ENCODE results near the gene FOXK1.

The FOXK1 gene

GRCh38 chr7:4737300-4737699 is 55.2 kb downstream of the FOXK1 start:
- Histone ChIP-seq H2AFZ (ENCODE audit: low read depth, low read length) (no peak overlapping the region), H3K4me2 (ENCODE audit: low read length) (no peak overlapping the region), H3K27ac (ENCODE audit: low read length) (no peak overlapping the region), H4K20me1 (ENCODE audit: insufficient read depth, low read length) (peaks cover 3% of the 10 kb centered on the region; the same call in 1 of the 2 replicates), H3K4me3 (ENCODE audit: low read length) (no peak overlapping the region), H3K4me1 (ENCODE audit: low read length) (no peaks in the 10 kb centered on the region), H3K9me3 (ENCODE audit: insufficient read depth, low read length) (no peaks in the 10 kb centered on the region), H3K79me2 (ENCODE audit: low read length) (peaks cover 48% of the 10 kb centered on the region), H3K9ac (ENCODE audit: low read length) (no peak overlapping the region), H3K36me3 (replicated peaks; ENCODE audit: low read depth, low read length) (no peaks in the 10 kb centered on the region), H3K27me3 (ENCODE audit: low read depth, low read length) (no peaks in the 10 kb centered on the region)
- TF ChIP-seq CTCF (IDR thresholded peaks at IDR 0.05; ENCODE audit: low read depth, low read length) (no peak), EZH2phosphoT487 (IDR thresholded peaks at IDR 0.05; ENCODE audit: low read depth) (no peak)

GRCh38 chr7:4738711-4739527 is 56.8 kb downstream of the FOXK1 start:
- H3K4me3 ChIP-seq (ENCODE audit: low read length): no peak overlapping the region
- H3K9ac ChIP-seq (ENCODE audit: low read length): no peak overlapping the region
- no peak for TF ChIP-seq EZH2phosphoT487 (IDR thresholded peaks at IDR 0.05; ENCODE audit: low read depth)
- TF ChIP-seq CTCF (IDR thresholded peaks at IDR 0.05; ENCODE audit: low read depth, low read length): no peak
- H3K4me2 ChIP-seq (ENCODE audit: low read length): no peak overlapping the region
- H3K4me1 ChIP-seq (ENCODE audit: low read length): no peaks in the 10 kb centered on the region
- H3K27me3 ChIP-seq (ENCODE audit: low read depth, low read length): no peaks in the 10 kb centered on the region
- no peak overlapping the region for H3K27ac ChIP-seq (ENCODE audit: low read length)
- H3K36me3 ChIP-seq (replicated peaks; ENCODE audit: low read depth, low read length): no peaks in the 10 kb centered on the region
- no peak overlapping the region for H2AFZ ChIP-seq (ENCODE audit: low read depth, low read length)
- peaks cover 3% of the 10 kb centered on the region; the same call in 1 of the 2 replicates for H4K20me1 ChIP-seq (ENCODE audit: insufficient read depth, low read length)
- H3K79me2 ChIP-seq (ENCODE audit: low read length): peaks cover 33% of the 10 kb centered on the region
- H3K9me3 ChIP-seq (ENCODE audit: insufficient read depth, low read length): no peaks in the 10 kb centered on the region

GRCh38 chr7:4739528-4739992 is 57.5 kb downstream of the FOXK1 start:
- no peaks in the 10 kb centered on the region for H3K4me1 ChIP-seq (ENCODE audit: low read length)
- H3K79me2 ChIP-seq (ENCODE audit: low read length): peaks cover 27% of the 10 kb centered on the region
- no peak overlapping the region for H3K9ac ChIP-seq (ENCODE audit: low read length)
- no peak overlapping the region for H3K4me3 ChIP-seq (ENCODE audit: low read length)
- peaks cover 3% of the 10 kb centered on the region; the same call in 1 of the 2 replicates for H4K20me1 ChIP-seq (ENCODE audit: insufficient read depth, low read length)
- no peak overlapping the region for H3K4me2 ChIP-seq (ENCODE audit: low read length)
- H3K36me3 ChIP-seq (replicated peaks; ENCODE audit: low read depth, low read length): no peaks in the 10 kb centered on the region
- H3K9me3 ChIP-seq (ENCODE audit: insufficient read depth, low read length): no peaks in the 10 kb centered on the region
- no peaks in the 10 kb centered on the region for H3K27me3 ChIP-seq (ENCODE audit: low read depth, low read length)
- TF ChIP-seq CTCF (IDR thresholded peaks at IDR 0.05; ENCODE audit: low read depth, low read length): no peak
- TF ChIP-seq EZH2phosphoT487 (IDR thresholded peaks at IDR 0.05; ENCODE audit: low read depth): no peak
- H3K27ac ChIP-seq (ENCODE audit: low read length): no peak overlapping the region
- no peak overlapping the region for H2AFZ ChIP-seq (ENCODE audit: low read depth, low read length)

GRCh38 chr7:4740796-4741195 is 58.7 kb downstream of the FOXK1 start:
- no peak overlapping the region for H3K4me3 ChIP-seq (ENCODE audit: low read length)
- peaks cover 21% of the 10 kb centered on the region for H3K79me2 ChIP-seq (ENCODE audit: low read length)
- peaks cover 3% of the 10 kb centered on the region; the same call in 1 of the 2 replicates for H4K20me1 ChIP-seq (ENCODE audit: insufficient read depth, low read length)
- H3K36me3 ChIP-seq (replicated peaks; ENCODE audit: low read depth, low read length): no peaks in the 10 kb centered on the region
- H3K27me3 ChIP-seq (ENCODE audit: low read depth, low read length): no peaks in the 10 kb centered on the region
- H3K27ac ChIP-seq (ENCODE audit: low read length): no peak overlapping the region
- no peak overlapping the region for H3K4me2 ChIP-seq (ENCODE audit: low read length)
- no peak overlapping the region for H2AFZ ChIP-seq (ENCODE audit: low read depth, low read length)
- no peaks in the 10 kb centered on the region for H3K9me3 ChIP-seq (ENCODE audit: insufficient read depth, low read length)
- peaks cover 5% of the 10 kb centered on the region; the same call in 1 of the 2 replicates for H3K4me1 ChIP-seq (ENCODE audit: low read length)
- no peak for TF ChIP-seq CTCF (IDR thresholded peaks at IDR 0.05; ENCODE audit: low read depth, low read length)
- TF ChIP-seq EZH2phosphoT487 (IDR thresholded peaks at IDR 0.05; ENCODE audit: low read depth): no peak
- H3K9ac ChIP-seq (ENCODE audit: low read length): no peak overlapping the region
